Measurements from ENCODE around the gene CPNE2.
"Not testable (repeated sequence)": the region's sequence is repeated elsewhere in the genome, so short reads cannot be mapped to it uniquely, and the experiment has no call there.

Gene CPNE2

DNA sequence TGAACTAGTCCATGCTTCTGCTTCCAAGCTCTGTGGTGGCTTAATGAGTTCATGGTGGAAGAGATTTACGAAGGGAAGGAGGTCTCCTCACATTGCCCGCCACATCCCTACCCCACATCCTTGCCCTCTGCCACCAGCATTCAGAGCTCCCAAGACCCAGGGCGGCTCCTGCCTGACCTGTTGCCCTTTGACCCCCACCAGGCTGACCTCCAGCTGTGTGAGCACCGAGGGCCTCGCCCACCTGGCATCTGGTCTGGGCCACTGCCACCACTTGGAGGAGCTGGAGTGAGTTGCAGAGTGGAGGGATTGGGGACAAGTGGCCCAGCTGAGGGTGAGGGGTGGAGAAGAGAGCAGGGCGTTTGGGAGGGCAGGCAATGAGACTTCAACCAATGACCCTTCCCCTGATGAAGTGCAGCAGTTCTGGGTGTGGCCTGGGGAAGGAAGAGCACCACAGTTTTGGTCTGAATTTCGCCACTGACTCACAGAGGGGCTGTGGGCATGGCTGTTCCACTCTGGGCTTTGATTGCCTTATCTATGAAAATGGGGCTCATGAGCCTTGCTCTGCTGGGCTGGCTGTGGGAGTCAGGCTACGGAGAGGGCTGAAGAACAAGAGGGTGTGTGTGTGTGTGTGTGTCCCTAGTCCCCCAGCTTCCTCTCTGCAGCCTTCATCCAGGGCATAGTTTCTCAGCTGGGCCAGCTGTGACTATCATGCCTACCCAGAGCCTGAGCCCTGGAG, 22.6 kb upstream of the CPNE2 start:
- no peak for DNase-seq (ENCODE audit: low read depth)

DNA sequence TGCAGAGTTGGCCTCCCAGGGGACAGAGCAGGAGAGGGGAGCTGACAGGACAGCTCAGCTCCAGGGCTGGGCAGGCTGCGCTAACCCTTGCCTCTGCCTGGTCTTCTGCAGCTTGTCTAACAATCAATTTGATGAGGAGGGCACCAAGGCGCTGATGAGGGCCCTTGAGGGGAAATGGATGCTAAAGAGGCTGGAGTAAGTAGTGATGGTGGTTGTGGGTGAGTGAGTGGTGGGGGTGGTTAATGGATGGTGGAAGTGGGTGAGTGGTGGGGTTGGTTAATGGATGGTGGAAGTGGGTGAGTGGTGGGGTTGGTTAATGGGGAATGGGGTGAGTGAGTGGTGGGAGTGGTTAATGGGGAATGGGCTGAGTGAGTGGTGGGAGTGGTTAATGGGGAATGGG, 22.0 kb upstream of the CPNE2 start:
- DNase-seq (ENCODE audit: low read depth), result no peak

GRCh38 chr16:57071081-57071732, 21.2 kb upstream of the CPNE2 start:
- DNase-seq (ENCODE audit: low read depth), result not testable (repeated sequence)

DNA sequence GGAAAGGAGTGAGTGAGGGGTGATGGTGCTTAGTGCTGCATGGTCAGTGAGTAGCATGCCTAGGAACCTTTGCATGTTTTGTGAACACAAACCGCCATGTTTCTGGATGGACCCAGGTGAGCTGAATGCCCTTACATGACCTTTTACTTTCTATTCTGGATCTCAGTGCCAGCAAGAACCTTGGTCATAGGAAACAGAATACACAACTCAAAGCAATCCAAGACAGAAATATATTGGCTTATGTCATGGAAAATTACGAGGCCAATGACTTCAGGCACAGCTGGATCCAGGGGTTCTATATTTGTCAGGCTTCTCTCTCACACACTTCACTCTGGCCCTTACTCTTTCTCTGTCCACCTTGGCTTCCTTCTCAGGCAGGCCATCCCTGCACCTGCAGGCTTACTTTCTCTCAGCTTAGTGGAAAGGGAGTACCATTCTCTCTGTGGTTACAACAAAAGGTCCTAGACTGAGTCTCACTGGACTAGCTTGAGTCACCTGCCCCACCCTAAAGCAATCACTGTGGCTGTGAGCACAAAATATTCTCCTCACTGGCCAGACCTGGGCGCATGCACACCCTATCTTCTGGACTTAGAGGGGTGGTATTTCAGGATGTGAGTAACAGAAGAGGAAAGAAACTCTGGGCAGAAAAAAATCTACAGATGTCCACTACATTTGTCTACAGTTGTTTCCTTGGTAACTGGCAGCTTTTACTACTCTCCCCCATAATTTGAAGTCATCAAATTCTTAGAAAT, 20.4 kb upstream of the CPNE2 start:
- no peak for DNase-seq (ENCODE audit: low read depth)

DNA sequence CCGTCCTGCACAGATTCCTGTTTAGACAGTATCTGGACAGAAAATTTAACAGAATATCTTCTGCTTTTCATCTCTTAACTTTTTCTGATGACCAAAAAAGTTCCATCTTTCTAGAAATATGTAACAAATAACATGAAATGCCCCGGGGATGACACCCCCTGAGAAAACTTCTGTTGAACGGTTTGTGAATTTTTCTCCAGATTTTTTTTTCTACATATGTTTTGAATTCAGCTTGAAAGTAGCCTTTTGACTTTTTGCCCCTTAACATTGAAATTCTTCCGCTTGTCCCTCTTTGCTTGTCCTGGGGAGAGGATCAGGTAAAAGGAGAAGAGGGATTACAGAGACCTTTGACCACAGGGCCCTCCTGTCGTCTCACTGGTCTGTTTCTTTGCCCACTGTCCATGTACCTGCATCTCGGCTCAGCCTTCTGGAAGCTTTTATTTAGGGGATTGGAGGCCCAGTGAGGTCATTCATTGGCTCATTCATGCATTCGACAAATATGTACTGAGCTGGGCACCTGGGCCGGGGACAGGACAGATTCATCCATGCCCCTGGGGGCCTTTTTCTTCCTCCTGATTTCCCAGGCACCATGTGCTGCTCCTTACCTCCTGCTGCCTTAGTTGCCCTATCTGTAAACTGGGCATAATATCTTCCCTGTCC, 19.6 kb upstream of the CPNE2 start:
- no peak for DNase-seq (ENCODE audit: low read depth)

DNA sequence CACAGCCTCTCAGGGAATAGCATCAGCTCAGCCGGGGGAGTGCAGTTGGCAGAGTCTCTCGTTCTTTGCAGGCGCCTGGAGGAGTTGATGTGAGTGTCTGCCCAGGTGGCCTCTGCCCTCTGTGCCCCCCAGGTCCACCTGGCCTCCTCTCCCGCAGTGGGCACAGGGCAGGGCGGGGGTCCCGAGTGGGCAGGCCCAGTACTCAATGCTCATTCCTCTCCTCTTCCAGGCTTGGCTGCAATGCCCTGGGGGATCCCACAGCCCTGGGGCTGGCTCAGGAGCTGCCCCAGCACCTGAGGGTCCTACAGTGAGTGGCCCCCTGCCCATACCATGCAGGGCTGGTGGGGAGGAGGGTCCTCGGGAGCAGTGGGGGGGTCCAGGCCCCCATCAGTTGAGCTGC, 14.7 kb upstream of the CPNE2 start:
- no peak for DNase-seq (ENCODE audit: low read depth)

DNA sequence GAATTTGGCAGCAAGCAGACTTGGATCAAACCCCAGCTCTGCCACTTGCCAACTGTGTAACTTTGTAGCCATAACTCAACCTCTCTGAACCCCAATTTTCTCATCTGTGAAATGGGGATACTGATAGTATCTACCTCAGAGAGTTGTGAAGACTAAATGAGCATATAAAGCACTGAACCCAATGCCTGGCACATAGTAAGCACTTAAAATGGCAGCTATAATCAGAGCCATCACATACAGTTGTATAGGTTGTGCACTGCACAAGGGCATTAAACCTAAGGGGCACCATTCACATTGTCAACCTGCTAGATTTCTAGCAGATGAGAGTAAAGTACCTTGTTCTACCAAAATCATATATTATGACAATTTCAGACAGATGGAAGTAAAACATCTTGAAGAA, 10.6 kb upstream of the CPNE2 start:
- no peak for DNase-seq (ENCODE audit: low read depth)

- no peak for DNase-seq (ENCODE audit: low read depth)
Measured at GRCh38 chr16:57082664-57083063, 9.7 kb upstream of the CPNE2 start.

GRCh38 chr16:57083485-57084126, 8.8 kb upstream of the CPNE2 start:
- no peak for DNase-seq (ENCODE audit: low read depth)

GRCh38 chr16:57084257-57084770, 8.1 kb upstream of the CPNE2 start:
- no peak for DNase-seq (ENCODE audit: low read depth)

DNA sequence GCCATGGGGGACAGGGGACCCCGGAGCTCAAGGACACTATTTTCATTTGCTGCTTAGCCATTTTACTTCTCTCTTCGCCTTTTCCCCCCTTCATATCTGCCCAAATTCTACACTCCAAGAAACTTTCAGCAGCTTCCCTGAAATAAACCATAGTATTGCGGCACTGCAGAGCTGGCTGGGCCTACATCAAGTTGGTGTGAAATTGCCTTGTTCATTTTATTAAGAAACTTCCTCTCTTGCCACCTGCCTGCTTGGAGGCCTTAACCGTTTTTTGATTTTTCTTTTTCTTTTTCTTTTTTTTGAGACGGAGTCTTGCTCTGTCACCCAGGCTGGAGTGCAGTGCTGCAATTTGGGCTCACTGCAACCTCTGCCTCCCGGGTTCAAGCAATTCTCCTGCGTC, 7.4 kb upstream of the CPNE2 start:
- no peak for DNase-seq (ENCODE audit: low read depth)

- no peak for DNase-seq (ENCODE audit: low read depth)
Measured at GRCh38 chr16:57087003-57087402, 5.4 kb upstream of the CPNE2 start.

DNA sequence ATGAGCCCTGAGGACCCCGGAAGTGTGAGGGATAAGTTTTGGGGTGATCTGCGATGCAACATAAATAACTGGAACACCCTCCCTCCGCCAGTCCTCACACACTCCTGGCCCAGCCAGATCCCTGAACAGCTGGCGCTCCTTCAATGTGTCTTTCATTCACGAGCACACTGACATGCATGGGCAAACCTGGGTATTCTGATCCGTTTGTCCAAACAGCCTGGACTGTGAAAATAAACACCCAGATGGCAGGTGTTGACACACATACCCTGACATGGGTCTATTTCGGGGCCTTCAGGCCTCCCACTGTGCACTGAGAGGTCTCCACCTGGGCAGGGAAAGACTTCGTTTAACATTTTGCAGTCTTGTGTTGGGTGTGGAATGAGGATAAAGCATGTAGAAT, 3.0 kb upstream of the CPNE2 start:
- DNase-seq (ENCODE audit: low read depth), result no peak

- no peak for DNase-seq (ENCODE audit: low read depth)
Measured at GRCh38 chr16:57091200-57091974, 996 bp upstream of the CPNE2 start.

DNA sequence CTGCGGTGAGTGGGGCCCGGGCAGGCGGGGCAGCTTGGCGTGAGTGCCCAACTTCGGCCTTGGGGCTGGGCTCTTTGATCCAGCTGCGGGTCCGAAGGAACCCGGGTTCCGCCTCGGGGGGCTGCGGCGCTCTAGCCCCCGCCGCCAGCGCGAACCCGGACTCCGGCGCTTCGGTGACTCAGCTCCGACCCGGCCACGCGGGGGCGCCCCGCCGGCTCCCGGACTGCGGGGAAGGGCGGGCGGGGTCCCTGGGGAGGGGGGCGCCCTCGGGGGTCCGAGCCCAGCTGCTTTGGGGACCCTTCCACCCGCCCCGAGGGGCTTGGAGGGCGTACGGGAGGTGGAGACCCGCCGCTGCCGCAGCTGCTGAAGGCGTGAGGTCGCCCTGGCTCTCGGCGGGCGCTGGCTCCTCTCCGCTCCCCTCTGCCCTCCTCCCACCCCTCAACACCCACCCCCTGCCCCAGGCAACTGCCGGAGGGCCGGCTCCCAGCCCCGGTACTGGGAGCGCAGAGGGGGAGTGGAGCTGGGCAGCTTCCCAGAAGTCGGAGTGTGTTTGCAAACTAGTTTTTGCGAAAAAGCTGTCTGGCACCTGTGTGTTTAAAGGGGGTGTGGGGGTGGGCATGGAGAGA, 516 bp downstream of the CPNE2 start:
- DNase-seq (ENCODE audit: low read depth), result no peak

- no peak for DNase-seq (ENCODE audit: low read depth)
Measured at GRCh38 chr16:57093666-57094564, 1.5 kb downstream of the CPNE2 start.

- DNase-seq (ENCODE audit: low read depth), result no peak
Measured at GRCh38 chr16:57094911-57095310, 2.5 kb downstream of the CPNE2 start.

DNA sequence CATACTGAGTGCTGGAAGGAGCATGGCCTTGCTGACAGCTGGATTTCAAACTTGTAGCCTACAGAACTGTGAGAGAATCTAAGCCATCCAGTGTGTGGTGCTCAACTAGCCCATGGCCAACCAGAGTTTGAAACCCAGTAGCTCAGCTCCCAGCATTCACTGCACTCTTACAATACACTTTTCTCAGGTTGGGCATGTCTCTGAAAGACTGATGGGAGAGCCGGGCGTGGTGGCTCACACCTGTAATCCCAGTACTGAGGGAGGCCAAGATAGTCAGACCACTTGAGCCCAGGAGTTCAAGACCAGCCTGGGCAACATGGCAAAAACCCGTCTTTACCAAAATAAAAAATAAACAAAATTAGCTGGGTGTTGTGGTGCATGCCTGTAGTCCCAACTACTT, 3.8 kb downstream of the CPNE2 start:
- no peak for DNase-seq (ENCODE audit: low read depth)

DNA sequence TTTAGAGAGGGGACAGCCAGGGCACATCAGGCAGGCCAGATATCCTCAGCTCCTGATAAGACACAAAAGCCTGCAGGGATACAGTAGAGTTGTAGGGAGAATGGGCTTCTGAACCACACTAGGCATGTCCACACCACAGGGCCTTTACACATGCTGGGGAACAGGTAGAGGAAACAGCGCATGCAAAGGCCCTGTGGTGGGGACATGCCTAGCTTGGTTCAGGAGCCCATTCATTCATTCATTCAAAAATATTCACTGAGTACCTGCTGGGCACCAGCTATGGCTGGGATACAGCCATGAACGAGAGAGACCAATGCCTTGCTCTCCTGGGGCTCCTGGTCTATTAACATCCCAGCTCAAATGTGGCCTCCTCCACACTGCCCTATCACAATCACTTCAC, 4.4 kb downstream of the CPNE2 start:
- DNase-seq (ENCODE audit: low read depth), result no peak

All from non-pigmented ciliary epithelial cell (primary cell).